WTC11 (cell line): ENCODE results near the gene TTC39A. TPM values are rescaled to one million over a fixed set of nuclear protein-coding genes. Genes with fewer than 3 reads are reported as not detected.

Experiments used
- ATAC-seq: fragments of 200-7000 bp; cut with Tn5 transposase; 2 replicates; pipeline ENCODE4 v1.10.0; 2021; ENCODE audit warnings: mild to moderate bottlenecking, moderate library complexity
- CTCF ChIA-PET: fragments of 300-600 bp; sonication (Branson Sonifier 250); formaldehyde crosslinking; loops from one replicate; lab custom pipeline; 2021; ENCODE audit warnings: antibody characterized with exemption; lab: Charles Lee
- POLR2A ChIA-PET: fragments of 350-600 bp; sonication (Branson Sonifier 250); formaldehyde crosslinking; loops from one replicate; lab custom pipeline; 2021; ENCODE audit warnings: antibody characterized with exemption; lab: Charles Lee
- DNase-seq: peaks from one replicate; pipeline ENCODE4 v3.0.0; 2021; ENCODE audit warnings: low spot score
- H3K27ac Mint-ChIP-seq: 2 replicates; pipeline ENCODE4 v1.8.0; 2021; ENCODE audit warnings: mixed read lengths
- H3K27me3 Mint-ChIP-seq: 2 replicates; pipeline ENCODE4 v1.8.0; 2021; ENCODE audit warnings: low read depth, mild to moderate bottlenecking, moderate library complexity, mixed read lengths
- H3K36me3 Mint-ChIP-seq: 2 replicates; pipeline ENCODE4 v1.8.0; 2021; ENCODE audit warnings: mixed read lengths
- H3K4me1 Mint-ChIP-seq: 2 replicates; pipeline ENCODE4 v1.8.0; 2022; ENCODE audit warnings: mixed read lengths
- H3K4me3 Mint-ChIP-seq: 2 replicates; pipeline ENCODE4 v1.8.0; 2021; ENCODE audit warnings: mild to moderate bottlenecking, moderate library complexity, mixed read lengths
- H3K9me3 Mint-ChIP-seq: 2 replicates; pipeline ENCODE4 v1.8.0; 2021; ENCODE audit warnings: mixed read lengths
- CREM ChIP-seq: sonication (generic); formaldehyde crosslinking; IDR thresholded peaks from 2 replicates; pipeline ENCODE4 v1.8.1; 2022; ENCODE audit warnings: mild to moderate bottlenecking, missing genetic modification reagents, moderate library complexity
- NFATC4 ChIP-seq: fragments of 250-450 bp; sonication (Bioruptor Pico); IDR thresholded peaks from 2 replicates; pipeline ENCODE4 v1.9.0; 2021; ENCODE audit warnings: mild to moderate bottlenecking
- NR3C1 ChIP-seq: sonication (generic); formaldehyde crosslinking; conservative IDR thresholded peaks from 2 replicates; pipeline ENCODE4 v1.8.1; 2023; ENCODE audit warnings: low read depth, mild to moderate bottlenecking, missing genetic modification reagents
- OVOL2 ChIP-seq: fragments of 250-450 bp; sonication (Bioruptor Pico); IDR thresholded peaks from 2 replicates; pipeline ENCODE4 v1.9.0; 2021; ENCODE audit warnings: mild to moderate bottlenecking, borderline replicate concordance
- ZNF121 ChIP-seq: sonication (generic); formaldehyde crosslinking; IDR thresholded peaks from 2 replicates; pipeline ENCODE4 v1.8.0; 2023; ENCODE audit warnings: missing genetic modification reagents
- total RNA-seq: library from RNA; stranded (reverse); gene quantifications from 3 replicates; pipeline ENCODE4 v1.2.3, GENCODE V29; 2021
- TF ChIP-seq, protein P1 (sequence below): sonication (generic); formaldehyde crosslinking; IDR thresholded peaks from 2 replicates; pipeline ENCODE4 v1.8.0; 2023; ENCODE audit warnings: missing genetic modification reagents, mild to moderate bottlenecking, borderline replicate concordance
- TF ChIP-seq, protein P2 (sequence below): sonication (generic); formaldehyde crosslinking; IDR thresholded peaks from 2 replicates; pipeline ENCODE4 v1.8.0; 2023; ENCODE audit warnings: mild to moderate bottlenecking, missing genetic modification reagents
- TF ChIP-seq, protein P3 (sequence below): fragments of 250-450 bp; sonication (Bioruptor Pico); IDR thresholded peaks from 2 replicates; pipeline ENCODE4 v2.1.2; 2022; ENCODE audit warnings: mild to moderate bottlenecking, moderate library complexity

The TTC39A gene
- total RNA-seq, 1 experiment from 2014 or later: 3.4 TPM

DNA sequence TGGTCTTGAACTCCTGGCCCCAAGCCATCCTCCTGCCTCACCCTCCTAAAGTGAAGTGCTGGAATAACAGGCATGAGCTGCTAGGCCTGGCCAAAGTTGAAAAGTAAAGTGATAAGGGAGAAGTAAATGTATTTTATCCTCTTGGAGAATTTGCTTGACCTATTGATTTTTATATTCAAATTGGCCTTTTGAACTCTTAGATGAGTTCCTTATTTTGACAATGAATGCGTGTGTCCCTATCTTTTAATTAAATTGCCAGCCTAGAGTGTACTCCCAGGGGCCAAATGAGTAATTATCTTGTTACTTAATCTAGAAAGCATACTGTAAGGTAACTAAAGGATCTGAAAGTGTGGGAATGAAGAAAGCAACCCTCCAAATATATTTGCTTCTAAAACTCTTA, 82.9 kb downstream of the TTC39A start (continued):
- TF ChIP-seq, protein P1, sequence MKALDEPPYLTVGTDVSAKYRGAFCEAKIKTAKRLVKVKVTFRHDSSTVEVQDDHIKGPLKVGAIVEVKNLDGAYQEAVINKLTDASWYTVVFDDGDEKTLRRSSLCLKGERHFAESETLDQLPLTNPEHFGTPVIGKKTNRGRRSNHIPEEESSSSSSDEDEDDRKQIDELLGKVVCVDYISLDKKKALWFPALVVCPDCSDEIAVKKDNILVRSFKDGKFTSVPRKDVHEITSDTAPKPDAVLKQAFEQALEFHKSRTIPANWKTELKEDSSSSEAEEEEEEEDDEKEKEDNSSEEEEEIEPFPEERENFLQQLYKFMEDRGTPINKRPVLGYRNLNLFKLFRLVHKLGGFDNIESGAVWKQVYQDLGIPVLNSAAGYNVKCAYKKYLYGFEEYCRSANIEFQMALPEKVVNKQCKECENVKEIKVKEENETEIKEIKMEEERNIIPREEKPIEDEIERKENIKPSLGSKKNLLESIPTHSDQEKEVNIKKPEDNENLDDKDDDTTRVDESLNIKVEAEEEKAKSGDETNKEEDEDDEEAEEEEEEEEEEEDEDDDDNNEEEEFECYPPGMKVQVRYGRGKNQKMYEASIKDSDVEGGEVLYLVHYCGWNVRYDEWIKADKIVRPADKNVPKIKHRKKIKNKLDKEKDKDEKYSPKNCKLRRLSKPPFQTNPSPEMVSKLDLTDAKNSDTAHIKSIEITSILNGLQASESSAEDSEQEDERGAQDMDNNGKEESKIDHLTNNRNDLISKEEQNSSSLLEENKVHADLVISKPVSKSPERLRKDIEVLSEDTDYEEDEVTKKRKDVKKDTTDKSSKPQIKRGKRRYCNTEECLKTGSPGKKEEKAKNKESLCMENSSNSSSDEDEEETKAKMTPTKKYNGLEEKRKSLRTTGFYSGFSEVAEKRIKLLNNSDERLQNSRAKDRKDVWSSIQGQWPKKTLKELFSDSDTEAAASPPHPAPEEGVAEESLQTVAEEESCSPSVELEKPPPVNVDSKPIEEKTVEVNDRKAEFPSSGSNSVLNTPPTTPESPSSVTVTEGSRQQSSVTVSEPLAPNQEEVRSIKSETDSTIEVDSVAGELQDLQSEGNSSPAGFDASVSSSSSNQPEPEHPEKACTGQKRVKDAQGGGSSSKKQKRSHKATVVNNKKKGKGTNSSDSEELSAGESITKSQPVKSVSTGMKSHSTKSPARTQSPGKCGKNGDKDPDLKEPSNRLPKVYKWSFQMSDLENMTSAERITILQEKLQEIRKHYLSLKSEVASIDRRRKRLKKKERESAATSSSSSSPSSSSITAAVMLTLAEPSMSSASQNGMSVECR (CRISPR knock-in tag): no peak

DNA sequence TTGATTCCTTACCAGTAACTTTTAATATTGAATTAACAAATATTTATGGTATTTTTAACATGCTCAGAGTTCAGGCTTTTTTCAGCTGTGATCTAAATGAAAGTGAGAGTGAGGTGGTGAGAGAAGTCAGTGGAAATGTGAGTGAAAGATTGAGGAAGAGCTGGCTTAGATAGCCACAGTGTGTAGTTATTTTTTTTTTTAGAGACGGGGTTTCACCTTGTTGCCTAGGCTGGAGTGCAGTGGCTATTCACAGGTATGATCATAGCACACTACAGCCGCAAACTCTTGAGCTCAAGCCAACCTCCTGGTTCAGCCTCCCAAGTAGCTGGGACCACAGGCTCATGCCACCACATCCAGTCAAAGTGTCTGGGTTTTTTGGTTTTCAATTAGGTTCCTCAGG, 83.3 kb downstream of the TTC39A start:
- no peaks in the 10 kb centered on the region for H3K9me3 Mint-ChIP-seq
- TF ChIP-seq OVOL2: no peak
- TF ChIP-seq, all 79 proteins: peak for 0
- DNase-seq (no peak), ATAC-seq (no peak)
- H3K36me3 Mint-ChIP-seq: no peaks in the 10 kb centered on the region; the same call in 1 of the 2 replicates
- ChIA-PET CTCF (interaction anchor here (0.6 to 2.6 kb wide), 2 partner anchors 50 to 396 kb away, joined by 3 to 7 read pairs; no protein-coding TSS in a partner anchor), POLR2A (interaction anchor here (1.0 kb wide), 1 partner anchor 11 kb away, joined by 3 read pairs; the partner anchor contains the start of gene RNF11)
- peak overlapping the region; percentile 34; the same call in 1 of the 2 replicates for H3K27ac Mint-ChIP-seq
- H3K4me3 Mint-ChIP-seq: no peak overlapping the region
- H3K4me1 Mint-ChIP-seq: peaks cover 8% of the 10 kb centered on the region
- no peaks in the 10 kb centered on the region for H3K27me3 Mint-ChIP-seq

DNA sequence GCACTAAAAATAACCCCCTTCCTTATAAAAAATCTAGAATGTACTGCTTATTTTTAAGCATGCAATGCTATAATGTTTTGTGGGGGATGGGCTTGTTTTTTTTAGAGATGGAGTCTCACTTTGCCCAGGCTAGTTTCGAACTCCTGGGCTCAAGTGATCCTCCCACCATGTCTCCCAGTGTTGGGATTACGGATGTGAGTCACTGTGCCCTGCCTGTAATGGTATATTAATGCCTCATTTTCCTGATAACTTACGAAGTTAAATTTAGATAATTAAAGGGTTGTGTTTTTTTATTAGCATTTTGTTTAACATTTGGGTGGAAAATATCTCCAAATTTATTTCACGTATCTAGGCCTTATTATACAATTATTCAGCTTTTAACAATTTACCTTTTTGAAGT, 87.8 kb downstream of the TTC39A start:
- Mint-ChIP-seq H3K4me3 (no peak overlapping the region), H3K9me3 (no peaks in the 10 kb centered on the region), H3K4me1 (peaks cover 28% of the 10 kb centered on the region), H3K27ac (no peak overlapping the region), H3K27me3 (no peaks in the 10 kb centered on the region), H3K36me3 (no peaks in the 10 kb centered on the region; the same call in 1 of the 2 replicates)
- no peak for ATAC-seq
- CTCF ChIA-PET: interaction anchor here (1.4 kb wide), 1 partner anchor 50 kb away, joined by 5 read pairs; no protein-coding TSS in a partner anchor
- no peak for DNase-seq
- POLR2A ChIA-PET: no interaction called here
- TF ChIP-seq CREM (CRISPR knock-in tag) (no peak), NFATC4 (CRISPR knock-in tag) (no peak)
- TF ChIP-seq, protein P2, sequence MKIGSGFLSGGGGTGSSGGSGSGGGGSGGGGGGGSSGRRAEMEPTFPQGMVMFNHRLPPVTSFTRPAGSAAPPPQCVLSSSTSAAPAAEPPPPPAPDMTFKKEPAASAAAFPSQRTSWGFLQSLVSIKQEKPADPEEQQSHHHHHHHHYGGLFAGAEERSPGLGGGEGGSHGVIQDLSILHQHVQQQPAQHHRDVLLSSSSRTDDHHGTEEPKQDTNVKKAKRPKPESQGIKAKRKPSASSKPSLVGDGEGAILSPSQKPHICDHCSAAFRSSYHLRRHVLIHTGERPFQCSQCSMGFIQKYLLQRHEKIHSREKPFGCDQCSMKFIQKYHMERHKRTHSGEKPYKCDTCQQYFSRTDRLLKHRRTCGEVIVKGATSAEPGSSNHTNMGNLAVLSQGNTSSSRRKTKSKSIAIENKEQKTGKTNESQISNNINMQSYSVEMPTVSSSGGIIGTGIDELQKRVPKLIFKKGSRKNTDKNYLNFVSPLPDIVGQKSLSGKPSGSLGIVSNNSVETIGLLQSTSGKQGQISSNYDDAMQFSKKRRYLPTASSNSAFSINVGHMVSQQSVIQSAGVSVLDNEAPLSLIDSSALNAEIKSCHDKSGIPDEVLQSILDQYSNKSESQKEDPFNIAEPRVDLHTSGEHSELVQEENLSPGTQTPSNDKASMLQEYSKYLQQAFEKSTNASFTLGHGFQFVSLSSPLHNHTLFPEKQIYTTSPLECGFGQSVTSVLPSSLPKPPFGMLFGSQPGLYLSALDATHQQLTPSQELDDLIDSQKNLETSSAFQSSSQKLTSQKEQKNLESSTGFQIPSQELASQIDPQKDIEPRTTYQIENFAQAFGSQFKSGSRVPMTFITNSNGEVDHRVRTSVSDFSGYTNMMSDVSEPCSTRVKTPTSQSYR (CRISPR knock-in tag): no peak
- TF ChIP-seq, protein P3, sequence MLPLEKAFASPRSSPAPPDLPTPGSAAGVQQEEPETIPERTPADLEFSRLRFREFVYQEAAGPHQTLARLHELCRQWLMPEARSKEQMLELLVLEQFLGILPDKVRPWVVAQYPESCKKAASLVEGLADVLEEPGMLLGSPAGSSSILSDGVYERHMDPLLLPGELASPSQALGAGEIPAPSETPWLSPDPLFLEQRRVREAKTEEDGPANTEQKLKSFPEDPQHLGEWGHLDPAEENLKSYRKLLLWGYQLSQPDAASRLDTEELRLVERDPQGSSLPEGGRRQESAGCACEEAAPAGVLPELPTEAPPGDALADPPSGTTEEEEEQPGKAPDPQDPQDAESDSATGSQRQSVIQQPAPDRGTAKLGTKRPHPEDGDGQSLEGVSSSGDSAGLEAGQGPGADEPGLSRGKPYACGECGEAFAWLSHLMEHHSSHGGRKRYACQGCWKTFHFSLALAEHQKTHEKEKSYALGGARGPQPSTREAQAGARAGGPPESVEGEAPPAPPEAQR (CRISPR knock-in tag): no peak

DNA sequence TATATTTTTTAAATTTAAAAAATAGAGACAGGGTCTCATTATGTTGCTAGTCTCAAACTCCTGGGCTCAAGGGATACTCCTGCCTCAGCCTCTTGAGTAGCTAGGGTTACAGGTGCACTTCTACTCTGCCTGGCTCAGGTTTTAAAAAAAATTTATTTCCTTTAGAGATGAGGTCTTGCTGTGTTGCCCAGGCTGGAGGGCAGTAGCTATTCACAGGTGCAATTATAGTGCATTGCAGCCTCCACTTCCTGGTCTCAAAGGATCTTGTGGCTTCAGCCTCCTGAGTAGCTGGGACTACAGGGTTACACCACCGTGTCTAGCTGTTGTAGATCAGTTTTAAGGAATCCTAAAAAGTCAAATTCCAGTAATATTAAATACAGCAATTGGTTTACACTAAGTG, 89.2 kb downstream of the TTC39A start:
- ChIA-PET POLR2A (no interaction called here), CTCF (interaction anchor here (0.6 to 1.4 kb wide), 3 partner anchors 45 to 65 kb away, joined by 3 to 5 read pairs (median 4); no protein-coding TSS in a partner anchor)
- DNase-seq: no peak
- H3K4me3 Mint-ChIP-seq: no peak overlapping the region
- H3K4me1 Mint-ChIP-seq: peaks cover 28% of the 10 kb centered on the region
- no peaks in the 10 kb centered on the region for H3K27me3 Mint-ChIP-seq
- no peaks in the 10 kb centered on the region for H3K9me3 Mint-ChIP-seq
- H3K36me3 Mint-ChIP-seq: no peaks in the 10 kb centered on the region; the same call in 1 of the 2 replicates
- ATAC-seq: no peak
- TF ChIP-seq NR3C1 (CRISPR knock-in tag) (no peak), ZNF121 (peak; percentile 94)
- no peak overlapping the region for H3K27ac Mint-ChIP-seq
